MCF 10A (cell line): ENCODE measurements around the gene DHDH. TPM values are rescaled to one million over a fixed set of nuclear protein-coding genes. Genes with fewer than 3 reads are reported as not detected.

ENCODE experiments used
- BruUV-seq: library from RNA; stranded (reverse); fragments of 400-500 nt; replicated peaks from 2 replicates; lab custom pipeline; 2021; lab: Mats Ljungman, UMichigan
- CTCF ChIA-PET: fragments of 300-600 bp; sonication (Branson Sonifier 250); formaldehyde crosslinking; extraction: SDS; loops from one replicate; lab custom pipeline; 2021; ENCODE audit warnings: antibody characterized with exemption, inconsistent platforms; lab: Yijun Ruan, JAX
- POLR2A ChIA-PET: fragments of 300-600, 350-650 bp; sonication (Branson Sonifier 250); formaldehyde crosslinking; extraction: SDS; loops from one replicate; lab custom pipeline; 2020; ENCODE audit warnings: antibody characterized with exemption, inconsistent platforms; lab: Yijun Ruan, JAX
- DNase-seq: peaks from one replicate; pipeline ENCODE4 v3.0.0-alpha.2; 2018; ENCODE audit not compliant: unreplicated experiment
- H3K27ac Mint-ChIP-seq: one replicate; pipeline ENCODE4 v1.8.0; 2022; ENCODE audit warnings: mild to moderate bottlenecking, low read depth, mixed read lengths; ENCODE audit not compliant: unreplicated experiment
- H3K27me3 Mint-ChIP-seq: one replicate; pipeline ENCODE4 v1.8.0; 2022; ENCODE audit warnings: mixed read lengths; ENCODE audit not compliant: insufficient read depth, unreplicated experiment
- H3K36me3 Mint-ChIP-seq: one replicate; pipeline ENCODE4 v1.8.0; 2022; ENCODE audit warnings: mild to moderate bottlenecking, moderate library complexity, mixed read lengths; ENCODE audit not compliant: insufficient read depth, unreplicated experiment
- H3K4me1 Mint-ChIP-seq: one replicate; pipeline ENCODE4 v1.8.0; 2022; ENCODE audit warnings: mixed read lengths; ENCODE audit not compliant: insufficient read depth, unreplicated experiment
- H3K4me3 Mint-ChIP-seq: one replicate; pipeline ENCODE4 v1.8.0; 2022; ENCODE audit warnings: mild to moderate bottlenecking, moderate library complexity, mixed read lengths; ENCODE audit not compliant: unreplicated experiment
- H3K9me3 Mint-ChIP-seq: one replicate; pipeline ENCODE4 v1.8.0; 2022; ENCODE audit warnings: mixed read lengths; ENCODE audit not compliant: unreplicated experiment
- CTCF ChIP-seq: fragments of 200-600 bp; IDR thresholded peaks from one replicate; pipeline ENCODE4 v1.8.0; 2022; ENCODE audit warnings: antibody characterized with exemption, mild to moderate bottlenecking; ENCODE audit not compliant: unreplicated experiment
- intact Hi-C: fragments of 100-400 bp; cut with micrococcal nuclease; formaldehyde crosslinking; loops from 2 replicates; pipeline ENCODE4 v1.14.1; 2022
- total RNA-seq: library from RNA; stranded (reverse); gene quantifications from 2 replicates; pipeline ENCODE4 v1.2.3, GENCODE V29; 2022

DHDH gene
- total RNA-seq, 1 experiment from 2014 or later: not detected

GRCh38 chr19:48993175-48994034 is 59.9 kb downstream of the DHDH start, which contains the start of the genes GYS1 and RUVBL2:
GYS1 (minus strand) TSS chr19:48993309; CDS start chr19:48993112, 197 bp downstream.
RUVBL2 (plus strand) TSS chr19:48993887; CDS start chr19:48993912, 25 bp downstream.
- H3K4me1 Mint-ChIP-seq: peaks cover 34% of the 10 kb centered on the region
- CTCF ChIA-PET: interaction anchor here (0.5 to 3.0 kb wide), 20 partner anchors 10 to 276 kb away, joined by 3 to 39 read pairs (median 4); partner anchors contain the start of gene LIN7B
- no peaks in the 10 kb centered on the region for H3K27me3 Mint-ChIP-seq
- peak within 1 kb of the TSS; percentile 95 for H3K27ac Mint-ChIP-seq
- POLR2A ChIA-PET: interaction anchor here (0.6 to 3.9 kb wide), 53 partner anchors 10 to 1031 kb away, joined by 3 to 98 read pairs (median 4); partner anchors contain the start of genes ALDH16A1, CGB7, DBP and DHDH
- no peaks in the 10 kb centered on the region for H3K9me3 Mint-ChIP-seq
- no TSS peak for BruUV-seq
- TF ChIP-seq CTCF: peak; percentile 90
- H3K4me3 Mint-ChIP-seq: peak within 1 kb of the TSS; percentile 95
- intact Hi-C loops: loop anchor here (10.0 kb wide), 1 partner anchor 231 kb away; no protein-coding TSS in a partner anchor
- H3K36me3 Mint-ChIP-seq: peaks cover 35% of the 10 kb centered on the region
- DNase-seq: peak; percentile 100

- intact Hi-C loops: loop anchor here (10.0 kb wide), 1 partner anchor 231 kb away; no protein-coding TSS in a partner anchor
- peak overlapping the region; percentile 95 for H3K4me3 Mint-ChIP-seq
- H3K27me3 Mint-ChIP-seq: no peaks in the 10 kb centered on the region
- H3K36me3 Mint-ChIP-seq: peaks cover 35% of the 10 kb centered on the region
- peak overlapping the region; percentile 95 for H3K27ac Mint-ChIP-seq
- no TSS peak for BruUV-seq
- ChIA-PET POLR2A (interaction anchor here (0.6 to 3.9 kb wide), 37 partner anchors 11 to 648 kb away, joined by 3 to 98 read pairs (median 4); partner anchors contain the start of genes ALDH16A1, CGB7, DBP and DHDH), CTCF (interaction anchor here (0.6 to 3.0 kb wide), 11 partner anchors 10 to 245 kb away, joined by 3 to 39 read pairs (median 6); partner anchors contain the start of gene LIN7B)
- peaks cover 34% of the 10 kb centered on the region for H3K4me1 Mint-ChIP-seq
- TF ChIP-seq CTCF: no peak
- no peaks in the 10 kb centered on the region for H3K9me3 Mint-ChIP-seq
- no peak for DNase-seq
Observed at GRCh38 chr19:48994035-48994386, 60.5 kb downstream of the DHDH start.

Other genes starting within 250 kb of the DHDH start
- not detected in 2 replicates for gene FUT2, start 237.7 kb upstream of the DHDH start, total RNA-seq
- 0.22 and 0.65 TPM in 2 replicates for gene MAMSTR, start 214.0 kb upstream of the DHDH start, total RNA-seq
- gene RASIP1, start 193.1 kb upstream of the DHDH start, total RNA-seq: 1.9 and 3.0 TPM in 2 replicates
- gene IZUMO1, start 186.8 kb upstream of the DHDH start, total RNA-seq: 3.5 and 4.2 TPM in 2 replicates
- gene FUT1, start 181.1 kb upstream of the DHDH start, total RNA-seq: 10.5 and 14.7 TPM in 2 replicates
- 0.49 and 0.93 TPM in 2 replicates for gene FGF21, start 178.2 kb upstream of the DHDH start, total RNA-seq
- gene BCAT2, start 122.7 kb upstream of the DHDH start, total RNA-seq: 40.7 and 48.2 TPM in 2 replicates
- 0.26 and 0.32 TPM in 2 replicates for gene HSD17B14, start 97.2 kb upstream of the DHDH start, total RNA-seq
- gene PLEKHA4, start 65.1 kb upstream of the DHDH start, total RNA-seq: 10.1 and 11.9 TPM in 2 replicates
- 207 and 248 TPM in 2 replicates for gene PPP1R15A, start 61.3 kb upstream of the DHDH start, total RNA-seq
- not detected in 2 replicates for gene TULP2, start 35.0 kb upstream of the DHDH start, total RNA-seq
- gene NUCB1, start 33.4 kb upstream of the DHDH start, total RNA-seq: 61.4 and 76.8 TPM in 2 replicates
- 130 and 152 TPM in 2 replicates for gene BAX, start 21.2 kb downstream of the DHDH start, total RNA-seq
- gene FTL, start 31.6 kb downstream of the DHDH start, total RNA-seq: 275 and 390 TPM in 2 replicates
- gene GYS1, start 59.6 kb downstream of the DHDH start, total RNA-seq: 29.7 and 42.7 TPM in 2 replicates
- 126 and 156 TPM in 2 replicates for gene RUVBL2, start 60.2 kb downstream of the DHDH start, total RNA-seq
- gene LHB, start 83.4 kb downstream of the DHDH start, total RNA-seq: not detected in 2 replicates
- gene CGB3, start 90.6 kb downstream of the DHDH start, total RNA-seq: not detected in 2 replicates
- gene CGB2, start 98.2 kb downstream of the DHDH start, total RNA-seq: not detected in 2 replicates
- gene CGB1, start 103.2 kb downstream of the DHDH start, total RNA-seq: not detected in 2 replicates
- not detected in 2 replicates for gene CGB5, start 110.1 kb downstream of the DHDH start, total RNA-seq
- 1.3 TPM in 1 of 2 replicates, not detected in the other for gene CGB8, start 115.4 kb downstream of the DHDH start, total RNA-seq
- gene CGB7, start 124.0 kb downstream of the DHDH start, total RNA-seq: 2.3 and 2.5 TPM in 2 replicates
- 6.0 and 7.8 TPM in 2 replicates for gene NTF4, start 131.1 kb downstream of the DHDH start, total RNA-seq
- not detected in 2 replicates for gene KCNA7, start 139.0 kb downstream of the DHDH start, total RNA-seq
- 199 and 200 TPM in 2 replicates for gene SNRNP70, start 151.8 kb downstream of the DHDH start, total RNA-seq
- gene LIN7B, start 180.7 kb downstream of the DHDH start, total RNA-seq: 2.6 and 3.2 TPM in 2 replicates
- 2.4 and 3.2 TPM in 2 replicates for gene C19orf73, start 185.4 kb downstream of the DHDH start, total RNA-seq
- gene PPFIA3, start 185.8 kb downstream of the DHDH start, total RNA-seq: 6.7 and 8.0 TPM in 2 replicates
- not detected in 2 replicates for gene HRC, start 221.7 kb downstream of the DHDH start, total RNA-seq
- gene TRPM4, start 224.1 kb downstream of the DHDH start, total RNA-seq: 21.2 and 21.4 TPM in 2 replicates